Tibial artery (tissue), 4 donors: ENCODE data around the gene ICE2.

Source experiments
- DNase-seq, 2 donors: peaks; one replicate each; pipeline ENCODE4 v3.0.0-alpha.2; 2019
- H3K27ac ChIP-seq, 2 donors: fragments of 200-600 bp; sonication (generic) in 1 of 2; 1 replicate in 1 of 2; 2 replicates in 1 of 2; pipeline ENCODE4 v1.5.1; 2018 to 2019; ENCODE audit warnings: mild to moderate bottlenecking in 1 of 2
- H3K27me3 ChIP-seq, 2 donors: fragments of 200-600 bp; sonication (generic) in 1 of 2; one replicate each; pipeline versions ENCODE4 v1.5.1 to v1.6.0; 2016 to 2019
- H3K36me3 ChIP-seq, 3 donors: fragments of 200-600 bp; sonication (generic) in 2 of 3; one replicate each; pipeline ENCODE4 v1.5.1; 2016 to 2019; ENCODE audit warnings: mild to moderate bottlenecking in 2 of 3
- H3K4me1 ChIP-seq, 4 donors: fragments of 200-600 bp; sonication (generic) in 2 of 4; 1 replicate in 3 of 4; 2 replicates in 1 of 4; pipeline ENCODE4 v1.5.1; 2016 to 2019
- H3K4me3 ChIP-seq, 2 donors: fragments of 200-600 bp; sonication (generic) in 1 of 2; 1 replicate in 1 of 2; 2 replicates in 1 of 2; pipeline ENCODE4 v1.5.1; 2018 to 2019; ENCODE audit warnings: mild to moderate bottlenecking in 2 of 2
- H3K9me3 ChIP-seq, 3 donors: fragments of 200-600 bp; sonication (generic) in 1 of 3; one replicate each; pipeline ENCODE4 v1.5.1; 2016 to 2019
- CTCF ChIP-seq, 2 experiments: fragments of 200-600 bp in 1 of 2; fragments of 450-650 bp in 1 of 2; IDR thresholded peaks; one replicate each; pipeline ENCODE4 v1.5.1; 2017 to 2019; ENCODE audit warnings: antibody characterized with exemption in 2 of 2, mild to moderate bottlenecking in 1 of 2, moderate library complexity in 1 of 2
- intact Hi-C: fragments of 100-400 bp; cut with DNase I; formaldehyde crosslinking; loops from one replicate; pipeline ENCODE4 v1.15.0; 2023; ENCODE audit warnings: low total_unique reads

The ICE2 gene

GRCh38 chr15:60525341-60526039 is 46.5 kb upstream of the ICE2 start:
- H3K9me3 ChIP-seq, result no peaks in the 10 kb centered on the region
- no peaks in the 10 kb centered on the region for H3K27me3 ChIP-seq
- H3K27ac ChIP-seq, result no peak overlapping the region
- H3K4me3 ChIP-seq, result no peak overlapping the region
- intact Hi-C loops, result no loop called here
- no peak for TF ChIP-seq CTCF (IDR thresholded peaks at IDR 0.05)
- peaks cover 0 to 13% (median 0%) of the 10 kb centered on the region in 4 donors for H3K4me1 ChIP-seq
- DNase-seq, result no peak
- peaks cover 0 to 7% (median 0%) of the 10 kb centered on the region in 3 donors for H3K36me3 ChIP-seq

DNA sequence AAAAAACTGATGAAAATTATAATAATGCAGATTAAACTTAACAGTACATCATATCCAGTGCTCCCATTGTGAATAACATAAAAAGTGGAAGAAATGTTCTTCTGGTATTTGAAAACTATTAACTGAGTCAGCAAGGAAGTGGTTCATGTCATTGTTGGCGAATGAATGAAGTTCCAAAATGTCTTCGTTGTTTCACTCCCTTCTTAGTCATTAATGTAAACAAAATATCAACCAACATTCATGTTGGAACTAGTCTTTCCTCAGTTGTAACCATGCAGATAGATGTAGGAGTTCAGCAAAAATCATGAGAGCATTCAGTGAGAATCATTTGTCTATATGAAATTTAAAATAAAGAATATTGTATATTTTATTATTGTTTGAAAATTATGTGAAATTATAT is 44.1 kb upstream of the ICE2 start:
- no peaks in the 10 kb centered on the region for H3K27me3 ChIP-seq
- intact Hi-C loops, result no loop called here
- DNase-seq, result no peak
- peaks cover 0 to 13% (median 0%) of the 10 kb centered on the region in 4 donors for H3K4me1 ChIP-seq
- H3K27ac ChIP-seq, result no peak overlapping the region
- TF ChIP-seq CTCF (IDR thresholded peaks at IDR 0.05), result no peak
- no peaks in the 10 kb centered on the region for H3K9me3 ChIP-seq
- H3K36me3 ChIP-seq, result no peaks in the 10 kb centered on the region
- H3K4me3 ChIP-seq, result no peak overlapping the region

- Histone ChIP-seq H3K36me3 (no peaks in the 10 kb centered on the region), H3K4me3 (no peak overlapping the region), H3K9me3 (no peaks in the 10 kb centered on the region), H3K4me1 (peaks cover 0 to 8% (median 0%) of the 10 kb centered on the region in 4 donors), H3K27ac (no peak overlapping the region), H3K27me3 (no peaks in the 10 kb centered on the region)
- DNase-seq, result peak; percentile 58 to 71
- intact Hi-C loops, result no loop called here
- peak; percentile 73 to 90 for TF ChIP-seq CTCF (IDR thresholded peaks at IDR 0.05)
Measured at GRCh38 chr15:60520825-60521368, 42.0 kb upstream of the ICE2 start.

DNA sequence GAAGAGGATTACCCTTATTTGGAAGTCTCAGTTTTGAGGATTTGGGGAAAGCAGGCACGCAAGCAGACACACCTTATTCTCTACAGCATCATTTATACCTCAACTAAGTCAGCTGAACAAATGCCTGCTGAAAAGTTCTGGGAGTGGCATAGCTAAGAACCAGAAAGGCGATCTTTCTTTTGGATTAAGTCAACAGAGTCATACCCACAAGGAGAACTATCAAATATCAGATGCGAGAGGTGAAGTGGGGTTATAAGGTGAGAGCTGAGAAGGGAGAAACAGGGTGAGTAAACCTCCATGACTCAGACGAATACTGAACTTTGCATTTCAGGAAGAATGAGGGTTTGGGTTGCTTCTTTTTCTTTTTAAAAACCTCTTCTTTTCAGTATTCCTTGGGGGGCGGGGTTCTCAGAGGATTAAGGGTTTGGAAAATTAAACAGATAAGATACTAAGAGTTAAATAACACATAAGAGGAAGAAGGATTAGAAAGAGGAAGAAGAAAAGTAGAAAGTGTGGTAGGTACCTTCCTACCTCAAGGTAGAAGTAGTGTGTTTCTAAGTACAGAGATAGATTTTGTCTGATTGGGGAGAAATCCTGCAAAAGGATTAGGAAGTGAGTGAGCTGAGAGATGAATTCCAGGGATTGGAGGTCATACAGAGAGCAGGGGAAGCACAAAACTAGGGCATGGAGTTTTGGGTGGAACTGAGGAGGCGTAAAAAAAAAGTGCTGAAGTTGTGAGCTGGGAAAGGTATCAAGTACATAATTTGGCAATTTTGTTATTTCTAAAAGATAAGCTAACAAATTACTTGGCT is 41.3 kb upstream of the ICE2 start:
- H3K4me1 ChIP-seq, result peaks cover 0 to 2% (median 0%) of the 10 kb centered on the region in 4 donors
- DNase-seq, result no peak
- intact Hi-C loops, result no loop called here
- H3K36me3 ChIP-seq, result no peaks in the 10 kb centered on the region
- no peaks in the 10 kb centered on the region for H3K9me3 ChIP-seq
- H3K27me3 ChIP-seq, result no peaks in the 10 kb centered on the region
- TF ChIP-seq CTCF (IDR thresholded peaks at IDR 0.05), result no peak
- no peak overlapping the region for H3K4me3 ChIP-seq
- no peak overlapping the region for H3K27ac ChIP-seq

- intact Hi-C loops, result no loop called here
- no peak for TF ChIP-seq CTCF (IDR thresholded peaks at IDR 0.05)
- H3K27ac ChIP-seq, result no peak overlapping the region
Measured at GRCh38 chr15:60519218-60519617, 40.3 kb upstream of the ICE2 start.

More at GRCh38 chr15:60519218-60519617, 40.3 kb upstream of the ICE2 start:
- DNase-seq, result no peak
- no peaks in the 10 kb centered on the region for H3K27me3 ChIP-seq
- no peaks in the 10 kb centered on the region for H3K9me3 ChIP-seq
- H3K36me3 ChIP-seq, result peaks cover 0 to 4% (median 2%) of the 10 kb centered on the region in 3 donors
- H3K4me3 ChIP-seq, result no peak overlapping the region
- H3K4me1 ChIP-seq, result no peaks in the 10 kb centered on the region
